Stimulated activated CD8-positive, alpha-beta memory T cell treated with anti-CD3 and anti-CD28 coated beads, Interleukin-2, amount 100 ng/mL, for 1 hour (primary cell): ENCODE results near the gene BNC2.

Experiments used
- DNase-seq, 2 donors: peaks; one replicate each; pipeline ENCODE4 v3.0.0-alpha.2; 2020; ENCODE audit warnings: low read depth in 2 of 2

Gene BNC2

GRCh38 chr9:16755467-16756160 is 114.9 kb downstream of the BNC2 start:
- no peak for DNase-seq

- no peak for DNase-seq
These were observed 115.8 kb downstream of the BNC2 start for GRCh38 chr9:16754662-16755061.

DNA sequence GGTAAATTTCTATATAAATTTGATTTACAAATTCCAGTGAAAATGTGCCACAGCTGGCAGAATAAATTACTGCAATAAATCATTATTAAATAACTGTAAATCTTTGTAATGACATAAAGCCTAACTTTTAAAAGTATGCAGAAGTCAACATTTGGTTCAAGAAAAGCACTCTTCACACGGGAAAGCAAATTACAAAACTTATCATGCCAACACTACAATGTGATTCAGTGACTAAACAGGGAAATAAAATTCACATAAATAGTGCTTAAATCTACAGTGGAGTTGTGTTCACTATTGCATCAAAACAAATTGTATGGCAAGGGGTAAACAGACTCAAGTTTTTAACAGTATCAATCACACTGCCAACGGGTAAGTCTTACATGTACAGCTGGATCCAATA is 117.2 kb downstream of the BNC2 start:
- DNase-seq = no peak

GRCh38 chr9:16752601-16753000 is 117.9 kb downstream of the BNC2 start:
- DNase-seq = no peak

DNA sequence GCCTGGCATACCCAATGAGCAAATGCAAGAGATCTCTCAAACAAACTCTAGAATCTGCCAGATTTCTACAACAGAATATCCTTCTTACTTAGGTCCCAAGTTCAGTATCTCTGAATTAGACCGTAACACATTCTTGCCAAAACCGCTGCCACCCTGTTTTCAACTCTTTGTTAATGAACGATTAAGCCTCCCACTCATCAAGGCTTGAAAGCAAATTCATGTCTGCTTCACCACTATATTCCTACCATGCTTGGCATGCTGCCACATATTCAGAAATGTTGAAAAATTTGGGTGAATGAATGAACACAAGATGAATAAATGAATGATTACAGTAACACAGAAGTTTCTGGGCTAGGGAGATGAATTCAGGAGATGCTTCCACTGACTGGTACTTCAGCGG is 119.9 kb downstream of the BNC2 start:
- DNase-seq = no peak

DNA sequence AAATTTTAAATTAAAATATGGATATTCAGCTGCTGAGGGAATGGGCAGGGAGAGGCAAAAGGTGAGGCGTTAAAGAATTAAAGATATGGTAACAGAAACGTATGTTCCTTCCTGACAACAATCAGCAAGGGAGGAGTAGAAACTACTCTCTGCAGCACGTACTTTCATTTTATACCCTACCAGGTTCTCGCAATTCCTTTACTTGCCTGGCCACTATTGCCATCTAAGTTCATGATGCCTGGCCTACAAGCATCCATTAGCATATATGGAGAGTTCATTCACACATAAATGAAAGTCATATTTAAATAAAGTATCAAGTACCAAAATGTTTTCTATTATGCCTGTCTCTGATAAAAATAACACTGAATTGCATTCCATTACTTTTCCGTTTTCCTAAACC is 125.1 kb downstream of the BNC2 start:
- no peak for DNase-seq

DNA sequence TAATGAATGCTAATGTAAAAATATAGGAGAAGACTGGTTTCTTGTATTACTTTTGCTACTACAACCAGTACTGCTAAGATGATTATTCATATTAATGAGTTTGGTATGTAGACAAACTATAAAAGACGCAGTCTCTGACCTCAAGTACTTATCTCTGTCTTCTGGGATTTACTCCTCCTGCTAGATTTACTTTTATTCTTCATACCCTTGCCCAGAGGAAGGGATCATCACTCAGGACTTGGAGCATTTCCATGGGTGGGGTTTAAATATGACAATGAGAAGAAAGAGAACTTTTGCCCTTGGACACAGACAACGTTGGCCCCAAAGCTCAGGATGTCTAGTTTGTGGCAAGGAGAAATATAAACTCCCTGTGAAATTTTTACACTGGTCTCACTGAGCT is 126.1 kb downstream of the BNC2 start:
- DNase-seq = no peak

GRCh38 chr9:16743375-16743774 is 127.1 kb downstream of the BNC2 start:
- DNase-seq = no peak

DNA sequence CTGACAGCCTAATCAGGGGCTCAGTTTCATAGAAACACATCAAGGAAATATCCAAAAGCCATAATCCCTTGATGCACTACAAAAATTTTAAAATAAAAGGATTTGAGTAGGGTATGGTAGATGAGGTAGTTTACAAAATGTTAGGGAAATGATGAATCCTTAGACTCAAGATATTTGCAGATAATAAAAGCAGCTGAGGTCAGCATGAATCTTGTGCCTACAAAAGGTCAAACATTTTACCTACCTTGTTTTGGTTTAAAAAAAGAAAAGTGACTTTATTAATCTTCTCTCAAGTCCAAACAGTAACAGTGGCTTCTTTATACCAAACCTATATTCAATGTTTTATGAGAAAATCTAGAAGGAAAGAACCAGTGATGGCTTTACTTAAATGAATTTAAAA is 135.5 kb downstream of the BNC2 start:
- no peak for DNase-seq

DNA sequence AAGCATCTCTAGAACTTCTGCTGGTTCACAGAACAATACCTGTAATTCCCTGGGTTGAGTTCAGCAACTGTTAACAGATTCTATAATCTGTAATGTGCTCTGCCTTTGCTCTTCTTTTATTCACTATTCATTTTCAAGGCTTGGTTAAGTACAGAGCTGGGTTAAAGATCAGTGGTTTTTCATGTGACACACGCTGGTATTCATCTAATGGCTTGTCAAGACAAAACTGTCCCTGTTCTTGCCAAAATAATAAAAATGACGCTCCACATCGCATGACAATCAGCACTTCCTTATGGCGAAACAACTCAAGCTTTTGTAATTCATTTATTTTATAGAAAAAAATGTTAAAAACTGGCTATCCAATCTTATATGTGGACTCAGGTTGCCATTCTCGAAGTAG is 137.9 kb downstream of the BNC2 start:
- no peak for DNase-seq

- no peak for DNase-seq
These were observed 140.3 kb downstream of the BNC2 start for GRCh38 chr9:16730162-16730561.

DNA sequence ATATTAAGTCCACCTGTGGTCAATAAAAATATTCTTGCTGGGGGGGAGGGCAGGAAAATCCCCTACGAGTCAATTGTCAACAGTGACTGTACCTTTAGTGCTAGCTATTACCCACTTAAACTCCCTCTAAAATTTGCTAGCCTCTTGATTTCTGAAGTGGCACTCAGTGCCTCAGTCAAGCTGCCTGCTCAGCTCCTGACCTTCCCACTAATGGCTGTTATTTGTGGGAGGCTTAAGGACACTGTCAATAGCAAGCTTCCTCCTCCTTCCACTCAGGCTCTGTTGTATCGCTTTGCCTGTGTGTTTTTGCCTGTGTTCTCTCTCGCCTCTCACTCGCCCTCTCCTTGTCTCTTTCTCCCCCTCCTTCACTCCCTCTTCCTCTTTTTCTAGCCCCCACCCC is 140.8 kb downstream of the BNC2 start:
- DNase-seq = no peak

DNA sequence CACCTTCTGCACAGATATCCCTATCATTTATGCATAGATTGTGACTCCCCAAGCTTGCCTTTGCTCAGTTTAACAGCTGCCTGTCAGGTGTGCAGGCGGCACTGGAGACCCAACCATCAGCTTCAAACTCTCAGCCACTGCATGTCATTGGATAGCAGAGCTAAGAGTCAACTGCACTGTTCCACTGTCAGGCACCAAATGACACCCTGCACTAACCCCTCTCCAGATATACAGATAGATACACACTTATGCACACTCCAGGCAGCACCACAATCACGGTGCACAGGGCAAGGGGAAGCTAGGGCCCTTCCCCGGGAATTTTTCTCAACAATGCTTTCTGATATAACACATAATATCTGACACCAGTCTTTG is 142.3 kb downstream of the BNC2 start:
- DNase-seq = no peak

DNA sequence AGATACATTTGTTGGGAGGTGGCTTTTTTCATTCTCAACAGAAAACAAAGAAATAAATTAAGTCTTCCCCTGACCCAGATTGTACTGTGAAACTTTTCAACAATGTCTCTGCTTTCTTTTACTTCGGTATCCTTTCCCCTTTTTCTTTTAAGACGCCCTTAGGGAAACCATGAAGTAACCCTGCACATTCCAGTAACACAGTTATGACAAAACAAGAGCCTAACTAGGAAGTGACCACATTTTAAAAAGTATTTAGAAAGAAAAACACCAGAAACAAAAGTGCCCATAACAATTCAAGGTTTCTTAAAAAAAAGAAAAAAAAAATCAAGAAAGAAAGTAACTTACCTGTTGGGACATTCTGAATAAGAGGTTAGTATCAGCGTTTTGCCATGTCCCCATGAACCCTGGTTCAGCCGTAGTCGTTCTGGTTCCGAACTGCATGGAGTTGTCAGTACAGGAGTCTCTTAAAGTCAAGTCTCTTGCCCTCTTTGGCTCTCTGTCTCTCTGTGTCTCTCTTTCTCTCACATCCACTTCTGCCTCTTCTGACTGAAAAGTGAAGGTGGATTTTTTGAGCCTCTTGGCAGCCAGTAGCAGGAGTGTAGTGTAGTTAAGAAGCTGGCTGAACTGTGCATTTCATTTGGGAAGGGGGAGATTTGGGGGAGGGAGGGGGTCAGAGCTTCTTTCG is 142.9 kb downstream of the BNC2 start:
- no peak for DNase-seq

- DNase-seq = no peak
These were observed 143.6 kb downstream of the BNC2 start for GRCh38 chr9:16726718-16727451.

DNA sequence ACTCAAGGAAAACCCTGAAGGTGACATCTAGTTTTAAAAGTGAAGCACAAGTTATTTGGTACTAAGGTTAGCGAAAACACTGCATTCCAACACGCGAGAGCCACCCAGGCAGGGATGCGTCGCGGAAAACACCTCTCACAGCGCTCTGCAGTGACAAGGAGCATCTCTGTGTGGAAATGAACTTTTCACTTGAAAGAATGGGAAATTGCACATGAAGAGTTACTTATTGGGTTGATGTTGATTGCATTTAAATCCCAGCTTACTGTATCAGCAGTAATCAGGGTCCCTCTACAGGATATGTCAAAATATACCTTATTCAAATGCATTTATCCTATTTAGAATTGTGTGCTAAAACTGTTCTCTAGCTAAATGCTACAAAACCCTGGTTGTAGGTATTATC is 144.4 kb downstream of the BNC2 start:
- no peak for DNase-seq

- DNase-seq = no peak
These were observed 145.4 kb downstream of the BNC2 start for GRCh38 chr9:16725066-16725465.

GRCh38 chr9:16721972-16722371 is 148.5 kb downstream of the BNC2 start:
- no peak for DNase-seq

DNA sequence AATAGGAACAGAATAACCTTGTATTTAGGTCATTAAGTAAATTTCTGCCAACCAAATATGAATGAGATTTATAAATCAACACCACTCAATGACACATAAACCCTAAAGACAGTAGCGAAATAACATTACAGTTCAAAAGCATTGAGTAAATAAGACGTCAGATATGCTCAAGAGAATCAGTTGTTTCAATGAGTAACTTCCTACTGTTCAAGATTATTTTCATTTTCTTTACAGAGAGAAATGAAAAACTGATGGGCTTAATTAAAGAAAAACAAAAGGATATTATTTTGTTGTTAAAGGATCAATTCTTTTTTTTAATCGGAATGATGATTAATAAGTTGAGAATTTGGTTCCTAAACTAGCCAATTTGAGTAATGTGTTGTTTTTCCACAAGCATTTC is 150.1 kb downstream of the BNC2 start:
- no peak for DNase-seq

GRCh38 chr9:16719921-16720320 is 150.5 kb downstream of the BNC2 start:
- no peak for DNase-seq

DNA sequence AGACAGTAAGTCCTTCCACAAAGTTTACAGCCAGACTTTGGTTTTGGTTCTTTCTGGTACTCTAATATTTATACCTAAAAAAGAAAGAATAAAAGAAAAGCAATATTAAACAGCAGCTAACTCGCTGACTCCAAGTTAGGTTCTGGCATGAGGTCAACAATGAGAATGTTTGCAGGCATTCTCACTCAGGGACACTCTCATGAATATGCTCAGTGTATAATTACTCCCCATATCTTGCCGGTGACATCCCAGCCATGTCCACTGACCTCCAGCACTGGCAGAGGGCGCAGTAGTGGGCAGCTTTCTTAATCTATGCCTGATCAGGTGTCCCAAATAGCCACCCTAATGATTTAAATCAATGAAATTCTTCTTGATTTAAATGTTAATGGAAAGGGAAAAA is 151.5 kb downstream of the BNC2 start:
- DNase-seq = no peak

GRCh38 chr9:16718296-16718695 is 152.2 kb downstream of the BNC2 start:
- DNase-seq = no peak

GRCh38 chr9:16716601-16717000 is 153.9 kb downstream of the BNC2 start:
- DNase-seq = no peak
